HepG2 (cell line): Measurements from ENCODE around the gene ART1. TPM values are rescaled to one million over a fixed set of nuclear protein-coding genes. Genes with fewer than 3 reads are reported as not detected.

Experiments
- ATAC-seq: fragments of 200-7000 bp; cut with Tn5 transposase; 3 replicates; pipeline ENCODE4 v1.9.1; 2020; ENCODE audit warnings: mild to moderate bottlenecking, moderate library complexity
- BruUV-seq: library from RNA; stranded (reverse); fragments of 400-500 nt; replicated peaks from 2 replicates; lab custom pipeline; 2021; lab: Mats Ljungman, UMichigan
- CTCF ChIA-PET: fragments of 300-600 bp; formaldehyde crosslinking; extraction: SDS; loops from one replicate; lab custom pipeline; 2021; ENCODE audit warnings: low total read pairs, inconsistent platforms, low intra/inter-chr PET ratio; lab: Yijun Ruan, JAX
- POLR2A ChIA-PET: fragments of 350-600 bp; sonication (Branson Sonifier 250); formaldehyde crosslinking; loops from one replicate; lab custom pipeline; 2020; ENCODE audit warnings: antibody characterized with exemption, inconsistent platforms; lab: Yijun Ruan, JAX
- DNase-seq: peaks from one replicate; pipeline ENCODE4 v3.0.0-alpha.2; 2015; ENCODE audit warnings: low spot score
- FAIRE-seq: peaks from 3 replicates; lab custom pipeline; 2011; peaks lifted over from hg19 to GRCh38; lab: Jason Lieb, UNC
- H2AFZ ChIP-seq: one replicate; pipeline ENCODE4 v1.6.1; 2011; ENCODE audit warnings: low read length, inconsistent platforms
- H3K27ac ChIP-seq: fragments of 300-600 bp; 3 replicates; pipeline ENCODE4 v1.8.0; 2011; ENCODE audit warnings: mixed run types, mild to moderate bottlenecking, mixed read lengths, low read length, inconsistent platforms; ENCODE audit not compliant: insufficient read depth; ENCODE audit errors: extremely low read length
- H3K27me3 ChIP-seq, 2 experiments: fragments of 200-600 bp in 1 of 2; 2 replicates in 1 of 2; 3 replicates in 1 of 2; pipeline versions ENCODE4 v1.6.0 to v1.8.0; 2011; ENCODE audit warnings: low read length in 2 of 2, mild to moderate bottlenecking in 2 of 2, moderate library complexity in 2 of 2, inconsistent platforms in 1 of 2; ENCODE audit not compliant: insufficient read depth in 2 of 2, control insufficient read depth in 1 of 2
- H3K36me3 ChIP-seq, 2 experiments: fragments of 200-600 bp in 1 of 2; replicated peaks in 1 of 2; 2 replicates in 1 of 2; 3 replicates in 1 of 2; pipeline versions ENCODE4 v1.5.1 to v1.8.0; 2011; ENCODE audit warnings: low read length in 2 of 2, inconsistent platforms in 1 of 2; ENCODE audit not compliant: insufficient read depth in 2 of 2, control insufficient read depth in 1 of 2
- H3K4me1 ChIP-seq: 2 replicates; pipeline ENCODE4 v1.5.1; 2012; ENCODE audit warnings: low read length, inconsistent platforms; ENCODE audit not compliant: insufficient read depth
- H3K4me2 ChIP-seq: 2 replicates; pipeline ENCODE4 v1.6.0; 2011; ENCODE audit warnings: low read depth, low read length, inconsistent platforms
- H3K4me3 ChIP-seq, 3 experiments: fragments of 200-600 bp in 1 of 3; sonication (generic), shearing (Covaris generic) in 1 of 3; replicated peaks in 1 of 3; 2 replicates each; pipeline ENCODE4 v1.5.1; 2011 to 2016; ENCODE audit warnings: low read length in 3 of 3, inconsistent platforms in 2 of 3, low read depth in 2 of 3, mild to moderate bottlenecking in 2 of 3, control low read depth in 1 of 3, mixed read lengths in 1 of 3; ENCODE audit not compliant: insufficient read depth in 1 of 3
- H3K79me2 ChIP-seq: one replicate; pipeline ENCODE4 v1.6.1; 2011; ENCODE audit warnings: low read length, inconsistent platforms; ENCODE audit not compliant: insufficient read depth
- H3K9ac ChIP-seq: 2 replicates; pipeline ENCODE4 v1.6.0; 2011; ENCODE audit warnings: mild to moderate bottlenecking, low read depth, low read length, inconsistent platforms; ENCODE audit not compliant: insufficient read depth
- H3K9me3 ChIP-seq: 2 replicates; pipeline ENCODE4 v1.5.1; 2012; ENCODE audit warnings: mild to moderate bottlenecking, low read length
- H4K20me1 ChIP-seq: 2 replicates; pipeline ENCODE4 v1.6.0; 2011; ENCODE audit warnings: inconsistent platforms, mild to moderate bottlenecking, low read length, moderate library complexity; ENCODE audit not compliant: insufficient read depth
- NCOA2 ChIP-seq: sonication (generic); formaldehyde crosslinking; IDR thresholded peaks from 2 replicates; pipeline ENCODE4 v1.8.0; 2022; ENCODE audit warnings: inconsistent platforms
- RERE ChIP-seq: IDR thresholded peaks from 2 replicates; pipeline ENCODE4 v1.6.1; 2016; ENCODE audit warnings: low read depth, missing genetic modification reagents, missing compliant biosample characterization
- SKI ChIP-seq: fragments of 450-650 bp; IDR thresholded peaks from one replicate; pipeline ENCODE4 v1.6.1; 2018; ENCODE audit warnings: mild to moderate bottlenecking; ENCODE audit not compliant: partially characterized antibody
- SOX6 ChIP-seq, 2 experiments: fragments of 450-650 bp in 1 of 2; sonication (generic) in 1 of 2; formaldehyde crosslinking in 1 of 2; IDR thresholded peaks; 2 replicates each; pipeline versions ENCODE4 v1.4.0 to v1.6.1; 2017 to 2020; ENCODE audit warnings: antibody characterized with exemption in 1 of 2, mild to moderate bottlenecking in 1 of 2, missing genetic modification reagents in 1 of 2
- TEAD3 ChIP-seq: optimal IDR thresholded peaks from 2 replicates; pipeline ENCODE3; 2016; ENCODE audit warnings: borderline replicate concordance
- ZBTB34 ChIP-seq: sonication (generic); formaldehyde crosslinking; IDR thresholded peaks from 2 replicates; pipeline ENCODE4 v1.8.0; 2022; ENCODE audit warnings: mild to moderate bottlenecking, missing genetic modification reagents
- ZBTB37 ChIP-seq: sonication (generic); formaldehyde crosslinking; IDR thresholded peaks from 2 replicates; pipeline ENCODE4 v1.4.0; 2020; ENCODE audit warnings: mild to moderate bottlenecking, missing genetic modification reagents
- ZNF367 ChIP-seq: sonication (generic); formaldehyde crosslinking; IDR thresholded peaks from 2 replicates; pipeline ENCODE4 v1.4.0; 2020; ENCODE audit warnings: missing genetic modification reagents, borderline replicate concordance
- WGBS: methylation state at CpG from one replicate; pipeline ENCODE4 v1.1.6; 2017; ENCODE audit warnings: low lambda C conversion rate; 5-methylcytosine and 5-hydroxymethylcytosine counted together
- in situ Hi-C: cut with HindIII; loops from 2 replicates; pipeline ENCODE4 v1.10.0; 2017; ENCODE audit warnings: low pct_unique_long_range_greater_than_20kb; ENCODE audit not compliant: extremely low pct_ligation_motif_present
- intact Hi-C: fragments of 100-400 bp; cut with micrococcal nuclease; formaldehyde crosslinking; loops from one replicate; pipeline ENCODE4 v1.10.0; 2022; ENCODE audit not compliant: unreplicated experiment
- polyA plus RNA-seq, 8 experiments: library from polyadenylated mRNA; depleted of rRNA in 3 of 8; stranded (reverse) in 7 of 8; unstranded in 1 of 8; fragments of >200 nt; fragmentation: Illumina TruSeq in 4 of 8; extraction: Trizol in 4 of 8; gene quantifications; 2 replicates each; pipeline versions ENCODE4 v1.2.1 to v1.2.3, GENCODE V29; 2011 to 2016; ENCODE audit warnings: low read depth in 4 of 8, missing spikeins in 1 of 8, mixed read lengths in 1 of 8; ENCODE audit not compliant: insufficient read depth in 1 of 8
- total RNA-seq, 5 experiments: library from RNA; depleted of rRNA; stranded (reverse); fragments of >200 nt; fragmentation: Illumina TruSeq; extraction: Trizol; gene quantifications; 2 replicates each; pipeline ENCODE4 v1.2.3, GENCODE V29; 2016; ENCODE audit warnings: low read depth in 1 of 5

ART1 gene
- total and polyA plus RNA-seq, 2 of the 13 experiments (the other 11 are each of a cell fraction or from before 2014, with no cell fraction given), result not detected

GRCh38 chr11:3685923-3686322, 41.0 kb downstream of the ART1 start:
- DNase-seq (no peak), FAIRE-seq (no peak), ATAC-seq (no peak)
- POLR2A ChIA-PET, result no interaction called here
- H2AFZ ChIP-seq, result no peak overlapping the region
- CTCF ChIA-PET, result no interaction called here
- no peaks in the 10 kb centered on the region for H3K79me2 ChIP-seq
- H3K9me3 ChIP-seq, result no peaks in the 10 kb centered on the region
- H4K20me1 ChIP-seq, result no peaks in the 10 kb centered on the region
- in situ Hi-C loops, result no loop called here
- H3K27me3 ChIP-seq, result no peaks in the 10 kb centered on the region
- no peak overlapping the region for H3K4me2 ChIP-seq
- H3K36me3 ChIP-seq, result peaks cover 19 to 68% of the 10 kb centered on the region in 2 experiments
- TF ChIP-seq RERE (CRISPR knock-in tag), result no peak
- TF ChIP-seq SOX6 (IDR thresholded peaks at IDR 0.05), result no peak
- no peak for TF ChIP-seq SOX6 (CRISPR knock-in tag; IDR thresholded peaks at IDR 0.05)
- no peak for TF ChIP-seq ZBTB34 (CRISPR knock-in tag)
- no peak for TF ChIP-seq ZBTB37 (CRISPR knock-in tag)
- no peak for TF ChIP-seq NCOA2 (CRISPR knock-in tag)
- no peak for TF ChIP-seq TEAD3
- TF ChIP-seq SKI, result no peak
- TF ChIP-seq ZNF367 (CRISPR knock-in tag), result no peak
- no peak overlapping the region for H3K27ac ChIP-seq
- H3K4me1 ChIP-seq, result no peaks in the 10 kb centered on the region
- no peak overlapping the region for H3K4me3 ChIP-seq
- H3K9ac ChIP-seq, result no peak overlapping the region
- intact Hi-C loops, result no loop called here
- 92% methylated on average over 6 of the region's 7 CpGs for WGBS
- BruUV-seq, result no TSS peak
